Mesodermal cell (in vitro differentiated cells): Measurements from ENCODE around the gene NDUFA11.
"Not testable (repeated sequence)": the region's sequence is repeated elsewhere in the genome, so short reads cannot be mapped to it uniquely, and the experiment has no call there.

Source experiments
- H3K27ac ChIP-seq: 2 replicates; pipeline ENCODE4 v1.7.0; 2013; ENCODE audit warnings: mild to moderate bottlenecking, low read depth, low read length, moderate library complexity; ENCODE audit not compliant: severe bottlenecking
- H3K36me3 ChIP-seq: 2 replicates; pipeline ENCODE4 v1.7.1; 2013; ENCODE audit warnings: mild to moderate bottlenecking, low read length, moderate library complexity; ENCODE audit not compliant: control insufficient read depth, insufficient read depth
- H3K4me1 ChIP-seq: one replicate; pipeline ENCODE4 v1.7.1; 2013; ENCODE audit warnings: mild to moderate bottlenecking, low read length; ENCODE audit not compliant: insufficient read depth, control insufficient read depth, poor library complexity, severe bottlenecking
- H3K4me3 ChIP-seq: 2 replicates; pipeline ENCODE4 v1.7.0; 2013; ENCODE audit warnings: low read length, control low read depth, mild to moderate bottlenecking; ENCODE audit not compliant: insufficient read depth, poor library complexity, severe bottlenecking; ENCODE audit errors: extremely low read depth
- H3K9me3 ChIP-seq: 2 replicates; pipeline ENCODE4 v1.7.1; 2013; ENCODE audit warnings: mild to moderate bottlenecking, low read length, moderate library complexity; ENCODE audit not compliant: control insufficient read depth
- WGBS, 2 experiments: methylation state at CpG; one replicate each; pipeline ENCODE4 v1.1.5; 2013; ENCODE audit warnings: missing lambda C conversion rate in 2 of 2; ENCODE audit not compliant: insufficient coverage in 2 of 2; 5-methylcytosine and 5-hydroxymethylcytosine counted together

Gene NDUFA11

GRCh38 chr19:5867201-5868136, 36.1 kb downstream of the NDUFA11 start:
- Histone ChIP-seq H3K9me3 (no peaks in the 10 kb centered on the region), H3K36me3 (no peaks in the 10 kb centered on the region), H3K27ac (no peak overlapping the region), H3K4me1 (no peaks in the 10 kb centered on the region), H3K4me3 (no peak overlapping the region)
- WGBS, 2 experiments: 88 to 91% methylated on average over 29 of the region's 31 CpGs

- no peaks in the 10 kb centered on the region for H3K9me3 ChIP-seq
- no peaks in the 10 kb centered on the region for H3K4me1 ChIP-seq
- no peaks in the 10 kb centered on the region for H3K36me3 ChIP-seq
- WGBS, 2 experiments: 89 to 95% methylated on average over 10 to 11 of the region's 11 CpGs
- H3K4me3 ChIP-seq: no peak overlapping the region
- H3K27ac ChIP-seq: no peak overlapping the region
Observed at GRCh38 chr19:5865772-5866171, 37.8 kb downstream of the NDUFA11 start.

GRCh38 chr19:5864725-5865486, 38.7 kb downstream of the NDUFA11 start:
- no peak overlapping the region for H3K27ac ChIP-seq
- no peaks in the 10 kb centered on the region for H3K36me3 ChIP-seq
- WGBS, 2 experiments: 93% methylated on average over 10 to 13 of the region's 14 CpGs
- no peak overlapping the region for H3K4me3 ChIP-seq
- H3K9me3 ChIP-seq: no peaks in the 10 kb centered on the region
- H3K4me1 ChIP-seq: no peaks in the 10 kb centered on the region

- 78 to 89% methylated on average over 6 of the region's 9 CpGs for WGBS, 2 experiments
Observed at GRCh38 chr19:5864013-5864720, 39.4 kb downstream of the NDUFA11 start.

GRCh38 chr19:5863030-5863665, 40.4 kb downstream of the NDUFA11 start:
- H3K27ac ChIP-seq: no peak overlapping the region
- no peaks in the 10 kb centered on the region for H3K4me1 ChIP-seq
- H3K9me3 ChIP-seq: no peaks in the 10 kb centered on the region
- H3K36me3 ChIP-seq: no peaks in the 10 kb centered on the region
- 92 to 95% methylated on average over 3 to 6 of the region's 11 CpGs for WGBS, 2 experiments
- H3K4me3 ChIP-seq: no peak overlapping the region

More at GRCh38 chr19:5864013-5864720, 39.4 kb downstream of the NDUFA11 start:
- Histone ChIP-seq H3K27ac (no peak overlapping the region), H3K36me3 (no peaks in the 10 kb centered on the region), H3K4me1 (no peaks in the 10 kb centered on the region), H3K9me3 (no peaks in the 10 kb centered on the region), H3K4me3 (no peak overlapping the region)

- WGBS, 2 experiments: 92 to 94% methylated on average over 13 to 17 of the region's 18 CpGs
- Histone ChIP-seq H3K4me3 (no peak overlapping the region), H3K4me1 (no peaks in the 10 kb centered on the region), H3K27ac (no peak overlapping the region), H3K36me3 (no peaks in the 10 kb centered on the region), H3K9me3 (no peaks in the 10 kb centered on the region)
Observed at GRCh38 chr19:5857203-5858081, 46.1 kb downstream of the NDUFA11 start.

- H3K4me3 ChIP-seq, H3K27ac ChIP-seq, H3K36me3 ChIP-seq, H3K4me1 ChIP-seq, H3K9me3 ChIP-seq: not testable (repeated sequence)
- 94 to 96% methylated on average over 8 to 9 of the region's 9 CpGs for WGBS, 2 experiments
Observed at GRCh38 chr19:5855151-5855550, 48.4 kb downstream of the NDUFA11 start.

- not testable (repeated sequence) for H3K4me1 ChIP-seq, H3K27ac ChIP-seq, H3K9me3 ChIP-seq, H3K36me3 ChIP-seq, H3K4me3 ChIP-seq
- WGBS, 2 experiments: 90 to 96% methylated on average over 9 to 10 of the region's 10 CpGs
Observed at GRCh38 chr19:5854121-5854520, 49.5 kb downstream of the NDUFA11 start.

GRCh38 chr19:5851302-5851701, 52.3 kb downstream of the NDUFA11 start, which contains the start of gene FUT3:
Gene FUT3, minus strand, starts transcription at chr19:5851449.
- Histone ChIP-seq H3K9me3 (no peaks in the 10 kb centered on the region), H3K36me3 (no peaks in the 10 kb centered on the region), H3K27ac (no peak within 1 kb of the TSS), H3K4me3 (no peak within 1 kb of the TSS), H3K4me1 (no peaks in the 10 kb centered on the region)
- 91 to 92% methylated on average over 10 of the region's 10 CpGs for WGBS, 2 experiments
